Stimulated activated CD8-positive, alpha-beta memory T cell treated with anti-CD3 and anti-CD28 coated beads, Interleukin-15, amount 100 ng/mL, for 4 hours (primary cell): Measurements from ENCODE around the gene TDRD12.

Source experiments
- DNase-seq, 2 donors: peaks; one replicate each; pipeline ENCODE4 v3.0.0-alpha.2; 2020; ENCODE audit warnings: low read depth in 2 of 2

Gene TDRD12

DNA sequence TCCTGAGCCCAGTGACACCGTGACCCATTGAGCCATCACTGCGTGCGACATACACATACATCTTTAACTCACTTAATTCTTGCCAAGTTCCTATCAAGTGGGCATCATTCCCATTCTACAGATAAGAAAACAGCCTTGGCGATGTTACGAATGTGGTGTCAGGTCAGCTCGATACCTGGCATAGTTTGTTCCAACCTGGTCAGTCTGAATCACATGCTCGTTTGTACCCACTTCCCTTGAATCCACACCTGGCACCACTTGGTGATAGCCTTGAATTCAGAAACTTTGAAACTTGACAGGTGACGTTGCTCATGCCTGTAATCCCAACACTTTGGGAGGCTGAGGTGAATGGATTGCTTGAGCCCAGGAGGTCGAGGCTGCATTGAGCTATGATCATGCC, 90.9 kb downstream of the TDRD12 start:
- DNase-seq, result no peak

DNA sequence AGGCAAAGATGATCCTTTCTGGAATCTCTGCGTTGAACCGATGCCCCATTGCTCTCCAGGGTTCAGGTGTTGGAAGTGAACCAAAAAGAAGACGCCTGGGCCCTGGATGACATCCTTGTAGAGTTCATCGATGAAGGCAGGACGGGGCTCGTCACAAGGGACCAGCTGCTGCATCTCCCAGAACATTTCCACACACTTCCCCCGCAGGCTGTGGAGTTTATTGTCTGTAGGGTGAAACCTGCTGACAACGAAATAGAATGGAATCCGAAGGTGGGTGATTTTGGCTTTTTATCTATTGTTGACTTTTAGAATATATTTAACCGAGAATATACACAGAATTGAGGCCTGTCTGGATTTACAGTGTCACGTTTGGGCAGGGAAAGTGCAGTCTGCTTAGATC, 91.6 kb downstream of the TDRD12 start:
- DNase-seq, result no peak

DNA sequence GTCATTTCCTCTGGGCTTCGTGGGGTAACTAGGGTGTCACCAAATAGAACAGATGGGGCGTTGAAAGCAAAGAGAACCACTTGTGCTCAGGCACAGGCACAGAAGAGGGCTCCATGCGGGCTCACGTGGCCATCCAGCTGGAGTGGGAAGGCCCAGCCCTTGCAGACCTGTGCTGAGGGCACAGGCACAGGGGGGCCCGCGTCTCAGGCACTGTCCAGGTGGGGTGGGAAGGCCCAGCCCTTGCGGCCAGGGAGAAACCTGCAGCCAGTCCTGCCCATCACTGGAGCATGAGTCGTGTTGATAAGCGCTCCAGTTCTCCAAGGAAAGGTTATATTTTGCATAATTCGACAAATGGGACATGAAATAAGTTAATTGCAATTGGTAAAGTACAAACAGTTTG, 92.5 kb downstream of the TDRD12 start:
- DNase-seq, result no peak

DNA sequence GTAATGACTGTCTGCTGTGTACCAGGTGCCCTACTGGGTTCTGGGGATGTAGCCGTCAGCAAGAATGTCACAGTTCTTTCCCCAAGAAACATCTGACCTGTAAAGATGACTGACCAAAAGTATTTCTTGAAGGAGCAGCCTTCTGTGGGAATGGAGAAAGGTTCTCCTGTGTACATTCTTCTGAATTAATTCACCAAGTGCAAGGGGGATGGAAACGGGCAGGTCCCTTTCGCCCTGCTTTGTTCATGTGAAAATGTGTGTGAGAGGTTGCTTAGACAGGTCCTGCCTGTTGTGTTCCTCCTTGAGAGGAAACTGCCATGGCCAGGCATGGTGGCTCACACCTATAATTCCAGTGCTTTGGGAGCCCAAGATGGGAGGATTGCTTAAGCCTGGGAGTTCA, 93.0 kb downstream of the TDRD12 start:
- DNase-seq, result no peak

DNA sequence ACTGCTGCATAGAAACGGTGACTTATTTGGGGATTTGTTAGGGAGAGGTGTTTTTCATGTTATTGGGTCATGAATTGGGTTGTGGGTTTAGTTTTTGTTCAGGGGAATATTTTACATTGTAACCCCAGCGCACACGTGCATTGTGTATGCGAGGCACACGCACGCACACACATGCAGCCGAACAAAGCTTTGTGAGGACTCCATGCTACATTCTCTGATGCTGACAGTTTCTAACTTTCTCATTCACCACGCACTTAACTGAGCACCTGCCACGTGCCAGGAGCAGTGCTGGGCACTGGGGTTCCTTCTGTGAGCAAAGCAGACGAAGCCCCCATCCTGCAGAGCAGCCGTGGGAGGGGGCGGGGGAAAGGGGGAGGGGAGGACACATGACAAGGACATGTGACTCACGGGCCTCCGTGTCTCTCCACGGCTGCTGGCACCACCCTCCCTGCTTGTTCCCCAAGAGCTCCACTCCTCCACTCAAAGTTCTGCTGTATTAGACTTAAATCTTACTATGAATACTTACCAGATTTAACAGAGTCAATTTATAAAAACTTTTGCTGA, 94.4 kb downstream of the TDRD12 start:
- DNase-seq, result no peak

DNA sequence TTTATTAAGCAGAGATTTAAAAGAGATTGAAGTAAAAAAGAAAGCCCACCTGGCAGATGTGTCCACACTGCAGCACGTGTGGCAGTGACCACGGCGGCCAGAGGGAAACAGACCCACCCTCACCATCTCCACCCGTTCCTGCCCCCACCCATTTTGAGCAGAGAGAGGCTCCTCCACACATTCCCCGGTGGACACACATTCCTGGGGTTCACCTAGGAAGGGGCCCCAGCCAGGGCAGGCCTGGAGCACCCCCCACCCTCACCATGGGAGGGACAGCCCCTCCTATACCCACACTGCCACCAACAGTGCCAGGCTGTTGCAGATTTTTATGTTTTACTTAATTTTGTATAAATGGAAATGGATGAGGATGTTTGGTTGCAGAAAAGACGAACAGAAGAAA, 95.1 kb downstream of the TDRD12 start:
- no peak for DNase-seq

DNA sequence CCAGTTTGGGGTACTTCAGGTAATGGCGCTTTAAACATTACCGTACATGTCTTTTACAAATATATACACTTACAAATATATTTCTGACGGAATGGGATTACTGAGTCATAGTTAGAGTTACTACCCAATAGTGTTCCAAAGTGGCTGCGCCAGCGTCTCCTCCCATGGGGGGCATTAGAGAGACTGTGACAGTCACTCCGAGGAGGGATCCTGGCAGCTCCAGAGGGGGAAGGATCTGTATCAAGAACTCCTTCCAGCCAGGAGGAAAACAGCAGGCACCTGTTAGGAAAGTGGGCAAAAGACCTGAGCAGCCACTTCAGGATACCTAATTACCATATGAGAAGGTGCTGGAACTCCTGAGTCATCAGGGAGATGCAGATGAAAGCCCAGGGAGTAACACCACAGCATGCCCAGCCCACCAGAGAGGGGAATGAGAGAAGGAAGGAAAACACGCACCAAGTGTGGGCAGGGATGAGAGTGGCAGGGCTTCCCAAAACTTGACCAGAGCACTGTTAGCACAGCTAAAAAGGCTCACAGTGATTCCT, 97.1 kb downstream of the TDRD12 start:
- DNase-seq, result no peak

DNA sequence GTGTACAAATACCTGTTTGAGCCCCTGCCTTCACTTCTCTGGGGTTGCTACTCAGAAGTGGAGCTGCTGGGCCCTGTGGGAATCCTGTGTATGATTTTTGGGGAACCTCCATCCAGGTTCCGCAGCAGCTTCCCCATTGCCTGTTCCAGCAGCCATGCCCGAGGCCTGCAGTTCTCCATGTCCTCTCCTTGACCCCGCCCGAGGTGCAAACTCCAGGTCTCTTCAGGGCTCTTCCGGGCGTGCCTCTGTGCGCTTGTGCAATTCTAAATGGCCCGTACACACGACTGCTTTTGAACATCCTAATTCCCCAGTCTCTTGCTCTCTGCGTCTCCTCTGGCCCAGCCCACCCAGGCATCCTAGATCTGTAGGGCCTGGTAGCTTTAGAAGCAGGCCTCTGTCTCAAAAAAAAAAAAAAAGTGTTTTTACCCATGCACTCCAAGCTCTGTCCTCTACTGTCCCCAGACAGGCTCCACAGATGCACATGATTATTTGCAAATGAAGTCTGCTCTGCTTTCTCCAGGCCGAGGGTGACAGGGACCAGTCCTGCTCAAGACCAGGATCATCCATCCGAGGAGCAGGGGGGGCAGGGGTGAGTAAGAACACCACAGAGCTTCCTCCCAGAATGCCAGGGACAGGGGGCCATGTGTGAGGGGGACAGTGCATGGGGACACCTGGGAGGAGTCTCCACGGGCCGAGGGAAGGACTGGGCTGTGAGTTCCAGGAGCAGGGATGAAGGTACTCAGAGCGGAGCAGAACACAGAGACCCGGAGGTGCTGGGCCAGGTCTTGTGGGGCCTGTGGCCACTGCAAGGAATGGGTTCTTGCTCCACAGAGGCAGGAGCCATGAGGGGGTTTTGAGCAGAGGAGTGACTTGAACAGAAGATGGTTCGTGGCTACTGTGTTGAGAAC, 98.3 kb downstream of the TDRD12 start:
- no peak for DNase-seq

DNA sequence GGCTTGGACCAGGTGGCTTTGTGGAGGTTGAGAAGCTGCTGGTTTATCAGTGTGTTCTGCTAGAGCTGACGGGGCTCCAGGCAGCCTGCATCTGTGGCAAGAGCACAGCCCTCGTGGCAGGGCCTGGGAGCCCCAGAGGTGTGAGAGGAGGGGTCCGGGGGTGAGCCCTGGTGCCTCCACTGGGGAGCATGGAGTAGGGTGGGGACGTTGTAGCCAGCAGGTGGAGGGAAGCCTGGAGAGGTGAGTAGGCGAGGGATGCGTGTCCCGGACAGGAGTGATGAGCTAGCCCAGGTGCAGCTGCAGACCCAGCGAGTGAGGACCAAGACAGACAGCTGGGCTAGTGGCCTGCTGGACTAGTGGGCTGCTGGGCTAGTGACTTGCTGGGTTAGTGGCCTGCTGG, 99.0 kb downstream of the TDRD12 start:
- DNase-seq, result no peak

DNA sequence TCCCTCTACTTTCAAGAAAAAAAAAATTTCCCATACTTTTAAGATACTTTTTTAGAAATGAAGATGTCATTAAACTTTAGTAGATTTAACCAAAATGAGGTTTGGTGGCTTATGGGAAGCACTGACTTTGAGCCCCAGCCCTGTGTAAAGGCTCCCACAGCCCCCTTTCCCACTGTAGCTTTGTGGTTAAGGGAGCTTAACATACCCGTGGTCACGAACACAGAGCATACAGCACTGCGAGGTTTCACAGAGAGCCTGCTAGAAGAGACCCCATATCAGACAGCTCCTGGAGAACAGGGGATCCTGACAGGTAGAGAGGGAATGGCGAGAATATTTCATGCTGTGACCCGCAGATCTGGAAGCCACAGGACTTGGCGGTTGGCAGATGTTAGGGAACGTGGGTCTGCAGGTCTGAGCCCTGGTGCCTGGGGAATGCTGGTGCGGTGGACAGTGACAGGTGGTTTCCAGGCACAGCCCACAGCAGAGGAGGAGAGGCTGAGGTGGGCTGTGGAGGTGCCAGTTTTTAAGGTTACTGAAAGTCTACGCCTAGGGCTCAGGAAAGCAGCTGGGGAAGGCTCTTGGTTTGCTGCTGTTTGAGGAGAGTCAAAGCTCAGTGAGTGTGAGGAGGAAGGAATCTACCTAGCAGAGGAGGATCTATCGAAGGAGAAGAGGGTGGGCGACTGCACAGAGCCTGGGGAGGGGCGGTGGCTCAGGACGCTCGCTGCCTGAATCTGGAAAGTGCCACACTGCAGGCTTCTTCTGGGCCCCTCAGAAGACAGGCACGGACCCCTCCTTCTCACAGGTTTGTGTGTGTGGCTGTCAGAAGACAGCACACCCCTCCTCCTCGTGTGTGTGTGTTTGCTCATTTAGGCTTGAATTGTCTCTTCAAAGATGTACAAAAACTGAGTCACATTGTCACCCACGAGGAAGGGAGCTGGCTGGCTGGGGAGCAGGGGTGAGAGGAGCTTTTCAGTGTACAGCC, 100.1 kb downstream of the TDRD12 start:
- no peak for DNase-seq

DNA sequence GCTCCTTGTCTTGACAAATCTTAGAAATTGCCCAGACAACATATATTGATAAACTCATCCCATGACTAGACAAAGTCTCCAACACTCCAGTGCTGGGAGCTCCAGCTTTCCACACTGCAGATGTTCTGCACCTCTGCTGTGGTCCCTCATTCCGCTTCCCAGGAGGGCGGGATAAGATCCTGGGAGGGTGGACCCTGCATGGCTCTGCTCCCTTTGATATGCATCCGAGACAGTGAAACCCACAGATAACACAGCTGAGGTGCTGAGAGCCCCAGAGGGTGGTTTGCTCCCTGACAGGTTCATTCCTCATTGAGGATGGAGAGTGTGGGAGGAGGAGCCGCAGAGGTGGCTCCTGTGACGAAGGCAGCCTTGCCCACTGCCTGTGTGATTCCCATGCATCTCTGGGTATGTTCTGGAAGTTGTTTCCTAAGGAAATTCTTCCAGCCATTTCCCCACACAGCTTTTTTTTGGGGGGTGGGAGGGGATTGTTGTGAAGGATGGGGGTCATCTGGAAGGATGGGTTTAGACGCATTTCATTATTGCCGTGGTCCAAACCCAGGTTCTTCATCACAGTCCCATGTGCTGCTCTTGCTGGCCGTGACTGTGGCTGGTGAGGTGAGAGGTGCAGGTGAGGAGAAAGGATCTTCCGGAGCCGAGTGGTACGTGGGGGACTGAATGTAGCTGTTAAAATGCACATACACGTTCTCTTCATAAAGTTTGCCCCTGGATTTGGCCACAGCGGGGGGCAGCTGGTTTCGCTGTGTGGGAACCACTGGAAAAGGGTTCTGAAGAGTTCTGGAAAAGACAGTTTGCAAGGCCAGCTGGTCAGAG, 103.6 kb downstream of the TDRD12 start:
- no peak for DNase-seq

DNA sequence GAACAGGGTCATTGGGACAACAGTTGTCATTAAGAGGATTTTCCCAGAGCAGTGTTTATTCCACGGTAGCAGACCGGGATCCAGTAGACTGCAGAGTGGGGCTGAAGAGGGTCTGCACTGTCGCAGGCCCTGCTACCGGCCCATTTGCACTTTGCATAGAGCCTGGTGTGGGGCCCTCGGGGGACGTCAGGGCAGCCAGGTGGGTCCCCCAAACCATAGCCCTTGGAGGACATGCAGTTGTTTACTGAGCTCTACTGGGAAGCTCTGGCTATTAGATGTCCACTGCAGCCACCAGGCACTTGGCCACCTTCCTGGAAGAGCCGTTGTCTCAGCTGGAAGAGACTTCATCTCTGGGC, 104.2 kb downstream of the TDRD12 start:
- DNase-seq, result no peak

DNA sequence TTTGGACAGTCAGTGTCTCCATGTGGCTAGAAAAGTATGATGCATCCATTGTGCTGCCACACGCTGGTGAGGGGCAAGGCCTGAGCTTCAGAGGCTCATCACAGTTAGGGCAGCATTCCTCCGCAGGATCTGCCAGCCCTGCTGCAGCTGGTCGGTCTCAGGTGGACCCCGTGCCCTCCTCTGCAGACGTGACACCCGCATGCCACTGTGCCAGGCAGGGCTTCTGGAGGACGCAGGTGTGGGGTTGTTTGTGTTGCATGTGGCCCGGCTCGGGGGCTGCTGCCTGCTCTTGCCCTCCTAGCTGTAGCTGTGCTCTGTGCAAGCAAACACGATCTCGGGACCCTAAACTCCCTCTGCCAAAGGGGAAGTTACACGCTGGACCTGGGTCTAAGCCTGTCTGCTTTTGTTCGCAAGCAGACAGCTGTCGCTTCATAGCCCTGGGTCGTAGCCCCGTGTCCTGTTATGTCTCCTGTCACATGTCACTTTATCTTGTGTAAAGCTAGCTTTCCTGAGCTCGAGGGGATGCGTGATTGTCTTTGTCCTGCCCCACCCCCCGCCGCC, 104.7 kb downstream of the TDRD12 start:
- DNase-seq, result no peak

DNA sequence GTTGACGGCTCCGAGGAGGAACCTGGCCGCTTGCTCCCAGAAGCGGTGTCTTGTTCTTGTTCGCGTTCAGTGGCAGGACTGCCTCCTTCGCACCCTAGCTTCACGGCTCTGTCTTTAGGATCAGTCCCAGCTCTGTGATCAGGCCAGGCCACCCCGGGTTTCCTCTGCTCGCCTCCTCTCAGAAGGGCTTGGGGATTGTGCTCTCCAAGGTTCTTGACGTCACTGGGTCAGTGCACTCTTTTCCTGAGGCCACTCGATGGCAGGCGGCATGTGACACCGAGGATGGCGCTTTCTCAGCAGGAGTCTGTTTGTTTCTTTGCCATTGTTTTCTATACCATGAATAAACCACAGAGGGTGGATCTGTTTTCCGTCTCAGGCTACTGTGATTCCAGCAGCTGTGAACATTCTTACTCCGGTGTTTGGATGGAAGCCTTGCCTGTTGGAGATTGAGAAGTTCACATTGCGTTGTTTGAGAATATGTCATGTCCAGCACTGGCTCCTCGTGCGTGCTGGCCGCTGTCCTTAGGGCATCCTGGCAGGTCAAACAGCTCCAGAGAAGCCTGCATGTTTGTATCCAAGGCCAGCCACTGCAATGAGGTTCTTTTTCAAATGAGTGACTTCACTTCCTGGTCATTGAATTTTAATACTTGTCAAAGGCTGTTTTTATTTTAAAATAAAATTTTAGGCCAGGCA, 105.5 kb downstream of the TDRD12 start:
- no peak for DNase-seq

DNA sequence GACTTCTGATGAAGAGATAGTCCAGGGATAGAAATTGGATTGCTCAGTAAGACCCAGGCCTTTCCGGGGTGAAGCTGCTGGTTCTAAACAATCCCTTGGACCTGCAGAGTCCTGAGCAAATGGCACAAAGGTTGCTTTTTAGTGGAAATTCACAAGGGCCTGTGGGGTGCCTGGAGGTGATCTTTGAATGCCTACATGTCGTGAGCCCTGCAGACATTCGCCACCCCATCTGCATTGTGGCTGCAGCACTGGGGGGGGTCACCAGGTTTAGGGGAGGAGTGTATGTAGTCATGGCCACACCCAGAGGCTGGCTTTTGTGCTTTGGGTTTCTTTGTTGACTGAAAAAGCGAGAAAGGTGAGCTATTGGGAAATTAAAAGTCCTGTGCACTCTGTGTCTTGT, 108.6 kb downstream of the TDRD12 start:
- DNase-seq, result no peak

DNA sequence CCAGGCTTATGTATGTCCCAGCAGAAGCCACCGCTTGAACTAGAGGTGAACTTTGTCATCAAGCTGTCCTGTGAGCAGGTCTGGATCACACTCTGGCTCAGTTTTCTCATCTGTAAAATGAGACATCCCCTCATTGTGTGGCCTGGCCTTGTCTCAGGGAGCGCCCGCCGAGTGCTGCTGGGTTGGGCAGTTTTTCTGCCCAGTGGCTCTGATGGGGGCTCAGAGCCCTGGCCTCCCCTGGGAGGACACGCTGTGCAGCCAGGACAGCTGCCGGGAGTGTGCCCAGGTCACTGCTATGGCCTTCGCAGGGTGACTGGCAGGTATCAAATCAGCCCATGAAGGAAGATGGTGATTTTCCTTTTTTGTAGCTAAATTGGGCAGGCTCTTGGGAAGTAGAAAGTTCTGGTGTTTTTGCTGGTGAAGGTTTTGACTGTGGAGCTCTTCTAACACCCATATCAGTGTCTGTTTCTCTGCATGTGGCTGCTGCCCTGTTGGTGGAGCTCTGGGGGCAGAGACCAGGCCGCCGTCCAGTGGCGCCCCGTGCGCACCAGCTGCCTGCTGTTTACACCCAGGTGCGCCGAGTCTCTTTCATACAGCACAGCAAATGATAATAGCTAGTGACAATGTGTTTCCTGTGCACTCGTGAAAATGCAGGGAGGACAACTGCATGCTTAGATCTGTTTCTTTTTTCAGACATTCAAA, 109.2 kb downstream of the TDRD12 start:
- DNase-seq, result no peak

DNA sequence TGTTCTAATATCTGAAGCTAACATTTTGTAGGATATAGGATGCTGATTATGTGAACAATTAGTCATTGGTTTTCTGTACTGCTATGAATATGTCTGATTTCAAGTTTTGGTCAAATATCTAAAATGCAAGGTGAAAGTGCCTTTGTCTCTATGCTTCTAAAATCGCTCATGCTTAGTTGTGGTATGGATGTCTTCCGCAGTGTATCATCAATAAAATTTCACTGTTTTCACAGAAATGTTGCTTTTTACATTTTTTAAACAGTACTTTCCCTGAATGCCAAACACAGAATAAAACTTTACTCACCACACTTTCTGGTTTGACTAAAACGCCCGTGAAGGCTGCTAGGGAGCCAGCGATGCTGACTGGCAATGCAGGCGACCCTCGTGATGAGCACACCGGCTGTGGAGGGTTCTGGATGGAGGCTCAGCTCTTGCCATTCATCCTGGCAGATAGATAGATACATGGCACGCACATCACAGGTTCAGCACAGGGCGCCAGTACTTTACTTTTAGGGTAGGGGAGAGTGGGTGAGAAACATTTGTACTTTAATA, 109.9 kb downstream of the TDRD12 start:
- no peak for DNase-seq

DNA sequence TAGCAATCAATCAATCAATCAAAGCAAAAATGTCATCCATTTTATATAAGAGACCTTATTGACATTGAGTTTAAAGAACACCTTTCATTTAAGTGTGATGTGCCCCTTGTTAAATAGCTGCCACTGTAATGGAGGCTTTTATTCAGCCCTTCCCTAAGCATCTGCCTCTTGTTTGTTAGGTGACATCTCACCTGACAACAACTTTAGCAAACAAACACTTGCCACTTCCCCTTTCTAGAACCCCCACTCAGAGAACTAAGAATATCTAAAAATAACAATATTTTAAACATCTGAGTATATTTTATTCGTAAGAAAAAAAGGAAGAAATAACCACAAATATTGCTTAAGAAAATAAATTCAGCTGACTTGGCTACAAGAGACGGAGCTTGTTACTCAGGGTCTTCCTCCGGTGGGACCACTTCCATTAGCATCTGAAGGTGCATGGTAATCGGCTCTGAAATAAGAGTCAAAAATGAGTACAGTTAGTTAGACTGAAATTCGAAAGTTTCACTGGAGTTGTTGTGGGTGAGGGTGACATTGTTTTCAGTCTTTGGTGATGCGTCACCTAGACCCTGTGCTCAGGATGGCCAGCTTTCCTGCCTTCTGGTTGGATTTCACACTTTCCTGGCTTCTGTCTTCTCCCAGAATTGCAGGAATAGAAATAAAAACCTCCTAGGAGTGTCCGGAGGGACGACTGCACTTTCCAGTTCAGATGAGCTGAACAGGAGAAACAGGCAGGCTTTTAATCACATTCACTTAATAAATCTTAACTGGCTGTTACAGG, 110.9 kb downstream of the TDRD12 start:
- no peak for DNase-seq

DNA sequence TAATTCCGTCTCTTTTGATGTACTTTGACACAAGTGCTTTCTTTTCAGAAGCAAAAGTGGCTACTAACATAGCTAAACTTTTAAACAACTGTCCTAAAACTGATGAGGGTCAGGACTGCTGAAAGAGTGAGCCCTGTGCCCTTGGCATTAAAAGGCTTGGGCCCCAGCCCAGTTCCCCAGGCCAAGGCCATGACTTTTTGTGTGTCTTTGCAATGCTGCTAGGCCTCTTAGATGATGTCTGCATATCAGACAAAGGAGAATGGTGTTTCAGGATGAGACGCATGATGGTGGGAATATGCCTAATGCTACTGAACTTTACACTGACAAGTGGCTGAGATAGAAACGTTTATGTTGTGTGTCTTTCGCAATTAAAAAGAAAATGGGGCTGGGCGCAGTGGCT, 112.0 kb downstream of the TDRD12 start:
- DNase-seq, result no peak
